H1 (cell line): Measurements from ENCODE around the gene LAMA3. TPM values are rescaled to one million over a fixed set of nuclear protein-coding genes. Genes with fewer than 3 reads are reported as not detected.

Source experiments
- CTCF ChIA-PET: fragments of 300-600 bp; sonication (Branson Sonifier 250); formaldehyde crosslinking; loops from one replicate; lab custom pipeline; 2021; ENCODE audit not compliant: partially characterized antibody; lab: Charles Lee
- POLR2A ChIA-PET: fragments of 300-600 bp; sonication (Branson Sonifier 250); formaldehyde crosslinking; loops from one replicate; lab custom pipeline; 2021; ENCODE audit warnings: inconsistent platforms; ENCODE audit not compliant: partially characterized antibody; lab: Charles Lee
- DNase-seq, 2 experiments: peaks; one replicate each; pipeline versions ENCODE4 v3.0.0 to v3.0.0-alpha.2; 2010 to 2022; ENCODE audit warnings: low spot score in 2 of 2, low read depth in 1 of 2, mixed read lengths in 1 of 2
- FAIRE-seq: peaks from 2 replicates; lab custom pipeline; 2011; peaks lifted over from hg19 to GRCh38; lab: Jason Lieb, UNC
- H2AFZ ChIP-seq: 2 replicates; pipeline ENCODE4 v1.8.1; 2012; ENCODE audit warnings: low read length, inconsistent platforms
- H2AK5ac ChIP-seq: 2 replicates; pipeline ENCODE4 v1.6.1; 2013; ENCODE audit warnings: low read depth, low read length
- H2BK120ac ChIP-seq: replicated peaks from 2 replicates; pipeline ENCODE3; 2013; ENCODE audit warnings: low read depth, low read length, inconsistent platforms
- H2BK12ac ChIP-seq: 2 replicates; pipeline ENCODE4 v1.6.1; 2013; ENCODE audit warnings: low read depth, low read length
- H2BK15ac ChIP-seq: 2 replicates; pipeline ENCODE4 v1.6.1; 2013; ENCODE audit warnings: low read length
- H2BK20ac ChIP-seq: 2 replicates; pipeline ENCODE4 v1.6.1; 2013; ENCODE audit warnings: low read length
- H2BK5ac ChIP-seq: 2 replicates; pipeline ENCODE4 v1.6.1; 2013; ENCODE audit warnings: low read depth, low read length
- H3K14ac ChIP-seq: 2 replicates; pipeline ENCODE4 v1.6.1; 2013; ENCODE audit warnings: inconsistent platforms; ENCODE audit not compliant: insufficient read length
- H3K18ac ChIP-seq: 2 replicates; pipeline ENCODE4 v1.6.1; 2013; ENCODE audit warnings: low read length; ENCODE audit errors: extremely low read depth
- H3K23ac ChIP-seq: 2 replicates; pipeline ENCODE4 v1.6.1; 2013; ENCODE audit warnings: inconsistent platforms; ENCODE audit not compliant: insufficient read length
- H3K23me2 ChIP-seq: 2 replicates; pipeline ENCODE4 v1.6.1; 2013; ENCODE audit warnings: low read depth, low read length
- H3K27ac ChIP-seq: 2 replicates; pipeline ENCODE4 v1.6.1; 2011; ENCODE audit warnings: low read depth, low read length, inconsistent platforms
- H3K27me3 ChIP-seq, 4 experiments: replicated peaks in 1 of 4; 1 replicate in 1 of 4; 2 replicates in 3 of 4; pipeline versions ENCODE4 v1.6.1 to v1.8.1; 2011 to 2013; ENCODE audit warnings: low read length in 3 of 4, mild to moderate bottlenecking in 3 of 4, inconsistent platforms in 2 of 4, mixed read lengths in 2 of 4, moderate library complexity in 1 of 4; ENCODE audit not compliant: control insufficient read depth in 3 of 4, insufficient read depth in 3 of 4; ENCODE audit errors: extremely low read depth in 1 of 4
- H3K36me3 ChIP-seq, 4 experiments: 2 replicates each; pipeline versions ENCODE4 v1.6.1 to v1.8.1; 2011 to 2013; ENCODE audit warnings: mild to moderate bottlenecking in 4 of 4, low read length in 3 of 4, moderate library complexity in 2 of 4, control low read depth in 1 of 4, inconsistent platforms in 1 of 4; ENCODE audit not compliant: insufficient read depth in 4 of 4, control insufficient read depth in 2 of 4
- H3K4ac ChIP-seq: replicated peaks from 2 replicates; pipeline ENCODE3; 2013; ENCODE audit warnings: low read length, low read depth, mixed read lengths, inconsistent platforms; ENCODE audit not compliant: insufficient read length
- H3K4me1 ChIP-seq, 4 experiments: replicated peaks in 1 of 4; 1 replicate in 1 of 4; 2 replicates in 3 of 4; pipeline versions ENCODE4 v1.6.1 to v1.8.1; 2011 to 2013; ENCODE audit warnings: low read length in 3 of 4, inconsistent platforms in 2 of 4, mixed read lengths in 1 of 4; ENCODE audit not compliant: insufficient read depth in 4 of 4, control insufficient read depth in 3 of 4
- H3K4me2 ChIP-seq, 2 experiments: 2 replicates each; pipeline versions ENCODE4 v1.6.1 to v1.8.1; 2011 to 2013; ENCODE audit warnings: low read depth in 2 of 2, low read length in 2 of 2, control low read depth in 1 of 2, inconsistent platforms in 1 of 2, mild to moderate bottlenecking in 1 of 2; ENCODE audit not compliant: insufficient read depth in 1 of 2
- H3K4me3 ChIP-seq, 4 experiments: fragments of 200-600, 300-600 bp in 1 of 4; sonication (generic), shearing (Covaris generic), sonication (Bioruptor Twin) in 1 of 4; 2 replicates each; pipeline versions ENCODE4 v1.5.1 to v1.8.1; 2011 to 2016; ENCODE audit warnings: low read length in 4 of 4, low read depth in 3 of 4, control low read depth in 2 of 4, inconsistent platforms in 2 of 4, mild to moderate bottlenecking in 2 of 4, mixed read lengths in 1 of 4, moderate library complexity in 1 of 4; ENCODE audit not compliant: insufficient read depth in 2 of 4; ENCODE audit errors: extremely low read depth in 1 of 4
- H3K56ac ChIP-seq: replicated peaks from 2 replicates; pipeline ENCODE3; 2013; ENCODE audit warnings: low read depth, mild to moderate bottlenecking, mixed read lengths, low read length, inconsistent platforms; ENCODE audit not compliant: insufficient read length
- H3K79me1 ChIP-seq: 2 replicates; pipeline ENCODE4 v1.6.1; 2013; ENCODE audit warnings: low read depth, low read length, control low read depth
- H3K79me2 ChIP-seq, 2 experiments: 2 replicates each; pipeline versions ENCODE4 v1.6.1 to v1.8.1; 2012 to 2013; ENCODE audit warnings: low read length in 2 of 2, mild to moderate bottlenecking in 2 of 2, inconsistent platforms in 1 of 2; ENCODE audit not compliant: insufficient read depth in 2 of 2, control insufficient read depth in 1 of 2
- H3K9ac ChIP-seq, 4 experiments: replicated peaks in 1 of 4; 1 replicate in 1 of 4; 2 replicates in 3 of 4; pipeline versions ENCODE4 v1.6.1 to v1.8.1; 2011 to 2013; ENCODE audit warnings: low read depth in 3 of 4, low read length in 3 of 4, control low read depth in 2 of 4, mild to moderate bottlenecking in 2 of 4, moderate library complexity in 2 of 4, inconsistent platforms in 1 of 4; ENCODE audit errors: extremely low read depth in 1 of 4
- H3K9me3 ChIP-seq, 2 experiments: 2 replicates each; pipeline versions ENCODE4 v1.6.1 to v1.8.1; 2012 to 2013; ENCODE audit warnings: mild to moderate bottlenecking in 2 of 2, moderate library complexity in 2 of 2, control low read depth in 1 of 2, inconsistent platforms in 1 of 2, low read depth in 1 of 2, low read length in 1 of 2, mixed read lengths in 1 of 2; ENCODE audit not compliant: insufficient read depth in 2 of 2
- H4K20me1 ChIP-seq, 2 experiments: replicated peaks in 1 of 2; 2 replicates each; pipeline versions ENCODE3 to v1.8.1; 2011 to 2013; ENCODE audit warnings: inconsistent platforms in 2 of 2, low read length in 2 of 2, mild to moderate bottlenecking in 1 of 2; ENCODE audit not compliant: insufficient read depth in 2 of 2, control insufficient read depth in 1 of 2
- H4K5ac ChIP-seq: 2 replicates; pipeline ENCODE4 v1.6.1; 2013; ENCODE audit warnings: low read length, low read depth, mixed read lengths, inconsistent platforms; ENCODE audit not compliant: insufficient read length
- H4K8ac ChIP-seq: 2 replicates; pipeline ENCODE4 v1.8.0; 2013; ENCODE audit warnings: mild to moderate bottlenecking, moderate library complexity, low read length, inconsistent platforms; ENCODE audit not compliant: insufficient read depth; ENCODE audit errors: extremely low read depth
- H4K91ac ChIP-seq: replicated peaks from 2 replicates; pipeline ENCODE3; 2013; ENCODE audit warnings: low read length, mixed read lengths, inconsistent platforms; ENCODE audit not compliant: insufficient read length
- BACH1 ChIP-seq: IDR thresholded peaks from 2 replicates; pipeline ENCODE4 v1.6.1; 2012; ENCODE audit warnings: low read length, improper control_type of control experiment
- BCL11A ChIP-seq, 2 experiments: IDR thresholded peaks; one replicate each; pipeline ENCODE4 v1.6.1; 2011; ENCODE audit warnings: low read depth in 2 of 2, low read length in 2 of 2, mild to moderate bottlenecking in 2 of 2
- CBX8 ChIP-seq: fragments of 300-800, 300-1000 bp; sonication (generic); IDR thresholded peaks from 2 replicates; pipeline ENCODE4 v1.7.1; 2016; ENCODE audit warnings: low read depth, low read length, borderline replicate concordance
- EGR1 ChIP-seq: IDR thresholded peaks from 2 replicates; pipeline ENCODE4 v1.6.1; 2011; ENCODE audit warnings: low read depth, low read length, borderline replicate concordance
- EZH2 ChIP-seq: fragments of 200-600 bp; sonication (generic); IDR thresholded peaks from 2 replicates; pipeline ENCODE4 v1.7.1; 2012; ENCODE audit warnings: low read depth, mild to moderate bottlenecking, moderate library complexity, low read length, inconsistent platforms; ENCODE audit not compliant: severe bottlenecking
- FOSL1 ChIP-seq: IDR thresholded peaks from 2 replicates; pipeline ENCODE4 v1.6.1; 2011; ENCODE audit warnings: mild to moderate bottlenecking, low read depth, low read length, moderate library complexity; ENCODE audit not compliant: insufficient read depth
- MAFK ChIP-seq: IDR thresholded peaks from 2 replicates; pipeline ENCODE4 v1.6.1; 2012; ENCODE audit warnings: low read depth, mild to moderate bottlenecking, improper control_type of control experiment, low read length
- RBBP5 ChIP-seq: IDR thresholded peaks from 2 replicates; pipeline ENCODE4 v1.7.1; 2012; ENCODE audit warnings: low read depth, mild to moderate bottlenecking, inconsistent platforms, low read length, moderate library complexity, borderline replicate concordance
- SIRT6 ChIP-seq: IDR thresholded peaks from one replicate; pipeline ENCODE4 v1.7.1; 2012; ENCODE audit warnings: low read length, inconsistent platforms
- SIX5 ChIP-seq: IDR thresholded peaks from 2 replicates; pipeline ENCODE4 v1.6.1; 2011; ENCODE audit warnings: mild to moderate bottlenecking, low read depth, low read length
- SP1 ChIP-seq: IDR thresholded peaks from 2 replicates; pipeline ENCODE4 v1.6.1; 2011; ENCODE audit warnings: low read depth, low read length
- SP4 ChIP-seq: IDR thresholded peaks from 2 replicates; pipeline ENCODE4 v1.6.1; 2012; ENCODE audit warnings: low read length, inconsistent platforms
- WGBS, 2 experiments: shearing (Covaris generic) in 1 of 2; methylation state at CpG; one replicate each; pipeline versions ENCODE4 v1.1.6 to v1.1.7; 2013 to 2015; ENCODE audit warnings: low lambda C conversion rate in 2 of 2, mixed read lengths in 2 of 2, inconsistent platforms in 1 of 2, low coverage in 1 of 2, missing lambda C conversion rate in 1 of 2; ENCODE audit not compliant: insufficient replicate concordance in 2 of 2, insufficient coverage in 1 of 2, insufficient read length in 1 of 2; ENCODE audit errors: extremely low coverage in 1 of 2, missing lambda C conversion rate in 1 of 2; 5-methylcytosine and 5-hydroxymethylcytosine counted together
- polyA plus RNA-seq, 7 experiments: library from polyadenylated mRNA; depleted of rRNA in 3 of 7; stranded (reverse) in 5 of 7; unstranded in 2 of 7; fragments of >200 nt in 5 of 7; fragments of 200-250 nt in 2 of 7; gene quantifications; 1 replicate in 5 of 7; 2 replicates in 1 of 7; 4 replicates in 1 of 7; pipeline versions ENCODE4 v1.2.1 to v1.2.3, GENCODE V29; 2011 to 2013; ENCODE audit warnings: missing spikeins in 2 of 7, mixed read lengths in 2 of 7
- total RNA-seq: library from RNA; stranded (reverse); fragmentation: NEBNext Ultra II Directional; extraction: Animal tissue kit (Norgen Biotek cat#: 25700); gene quantifications from 2 replicates; pipeline ENCODE4 v1.2.1, GENCODE V29; 2021
- TF ChIP-seq, protein P1 (sequence below): IDR thresholded peaks from 2 replicates; pipeline ENCODE4 v1.6.1; 2012; ENCODE audit warnings: inconsistent platforms
- TF ChIP-seq, protein P2 (sequence below): IDR thresholded peaks from 2 replicates; pipeline ENCODE4 v1.6.1; 2011; ENCODE audit warnings: low read depth, mild to moderate bottlenecking, low read length; ENCODE audit not compliant: insufficient read depth

The LAMA3 gene
- total and polyA plus RNA-seq, 2 of the 8 experiments (the other 6 are each of a cell fraction or from before 2014, with no cell fraction given), result 0.76 to 5.0 TPM

DNA sequence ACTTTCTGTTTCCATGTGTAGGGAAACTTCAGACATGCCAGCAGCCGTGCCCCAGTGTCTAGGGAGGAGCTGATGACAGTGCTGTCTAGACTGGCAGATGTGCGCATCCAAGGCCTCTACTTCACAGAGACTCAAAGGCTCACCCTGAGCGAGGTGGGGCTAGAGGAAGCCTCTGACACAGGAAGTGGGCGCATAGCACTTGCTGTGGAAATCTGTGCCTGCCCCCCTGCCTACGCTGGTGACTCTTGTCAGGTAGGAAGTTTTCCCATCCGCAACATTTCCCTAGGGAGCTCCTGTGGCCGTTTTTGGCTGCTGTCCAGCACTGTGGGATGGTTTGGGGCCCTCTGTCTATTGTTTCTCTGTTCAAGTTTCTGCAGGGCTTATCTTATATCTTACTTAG is 182.2 kb downstream of the LAMA3 start:
- Histone ChIP-seq H3K4me1 (peaks cover 0 to 4% (median 3%) of the 10 kb centered on the region in 4 experiments; a peak in 4 of 7 replicates), H2BK12ac (0 out of 2 replicates have a peak overlapping the region, but pooled peaks have one; percentile 62), H3K79me1 (no peaks in the 10 kb centered on the region), H3K4me2 (no peak overlapping the region), H3K56ac (no peak overlapping the region), H4K8ac (no peak overlapping the region), H3K9ac (no peak overlapping the region), H3K79me2 (no peaks in the 10 kb centered on the region), H2BK120ac (no peak overlapping the region), H3K27ac (no peak overlapping the region), H2BK20ac (0 out of 2 replicates have a peak overlapping the region, but pooled peaks have one; percentile 26), H3K36me3 (no peaks in the 10 kb centered on the region), H2AFZ (no peak overlapping the region), H3K4me3 (no peak overlapping the region), H3K9me3 (no peaks in the 10 kb centered on the region), H3K4ac (no peak overlapping the region), H3K14ac (no peak overlapping the region), H3K18ac (no peak overlapping the region), H4K5ac (no peak overlapping the region), H3K27me3 (no peaks in the 10 kb centered on the region), H4K91ac (no peak overlapping the region), H2BK5ac (no peak overlapping the region), H2BK15ac (no peak overlapping the region), H3K23me2 (no peaks in the 10 kb centered on the region; the same call in 1 of the 2 replicates), H2AK5ac (no peak overlapping the region), H3K23ac (no peak overlapping the region), H4K20me1 (no peaks in the 10 kb centered on the region)
- CTCF ChIA-PET, result interaction anchor here (0.6 to 0.8 kb wide), 2 partner anchors 15 to 35 kb away, joined by 3 read pairs; no protein-coding TSS in a partner anchor
- FAIRE-seq (no peak), DNase-seq (no peak)
- POLR2A ChIA-PET, result no interaction called here
- WGBS, 2 experiments, result 79% methylated on average over 7 of the region's 7 CpGs; no CpG with 5 or more reads in 1 of the 2 experiments
- no peak for TF ChIP-seq EZH2
- TF ChIP-seq SIRT6, result no peak
- no peak for TF ChIP-seq BACH1
- no peak for TF ChIP-seq CBX8
- no peak for TF ChIP-seq SP4
- TF ChIP-seq, protein P1, sequence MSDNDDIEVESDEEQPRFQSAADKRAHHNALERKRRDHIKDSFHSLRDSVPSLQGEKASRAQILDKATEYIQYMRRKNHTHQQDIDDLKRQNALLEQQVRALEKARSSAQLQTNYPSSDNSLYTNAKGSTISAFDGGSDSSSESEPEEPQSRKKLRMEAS, result no peak
- no peak for TF ChIP-seq EGR1
- TF ChIP-seq RBBP5, result no peak
- TF ChIP-seq SP1, result no peak
- no peak for TF ChIP-seq MAFK
- no peak for TF ChIP-seq SIX5
- no peak for TF ChIP-seq BCL11A (IDR thresholded peaks at IDR 0.05; ENCODE audit: low read depth in 2 of 2, low read length in 2 of 2)
- TF ChIP-seq, protein P2, sequence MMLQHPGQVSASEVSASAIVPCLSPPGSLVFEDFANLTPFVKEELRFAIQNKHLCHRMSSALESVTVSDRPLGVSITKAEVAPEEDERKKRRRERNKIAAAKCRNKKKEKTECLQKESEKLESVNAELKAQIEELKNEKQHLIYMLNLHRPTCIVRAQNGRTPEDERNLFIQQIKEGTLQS, result no peak
- no peak for TF ChIP-seq FOSL1
